HepG2 (cell line): ENCODE data around the gene BCL2L13. TPM values are rescaled to one million over a fixed set of nuclear protein-coding genes. Genes with fewer than 3 reads are reported as not detected.

Experiments
- ATAC-seq: fragments of 200-7000 bp; cut with Tn5 transposase; 3 replicates; pipeline ENCODE4 v1.9.1; 2020; ENCODE audit warnings: mild to moderate bottlenecking, moderate library complexity
- BruUV-seq: library from RNA; stranded (reverse); fragments of 400-500 nt; replicated peaks from 2 replicates; lab custom pipeline; 2021; lab: Mats Ljungman, UMichigan
- CTCF ChIA-PET: fragments of 300-600 bp; formaldehyde crosslinking; extraction: SDS; loops from one replicate; lab custom pipeline; 2021; ENCODE audit warnings: low total read pairs, inconsistent platforms, low intra/inter-chr PET ratio; lab: Yijun Ruan, JAX
- POLR2A ChIA-PET: fragments of 350-600 bp; sonication (Branson Sonifier 250); formaldehyde crosslinking; loops from one replicate; lab custom pipeline; 2020; ENCODE audit warnings: antibody characterized with exemption, inconsistent platforms; lab: Yijun Ruan, JAX
- DNase-seq: peaks from one replicate; pipeline ENCODE4 v3.0.0-alpha.2; 2015; ENCODE audit warnings: low spot score
- FAIRE-seq: peaks from 3 replicates; lab custom pipeline; 2011; peaks lifted over from hg19 to GRCh38; lab: Jason Lieb, UNC
- H2AFZ ChIP-seq: one replicate; pipeline ENCODE4 v1.6.1; 2011; ENCODE audit warnings: low read length, inconsistent platforms
- H3K27ac ChIP-seq: fragments of 300-600 bp; 3 replicates; pipeline ENCODE4 v1.8.0; 2011; ENCODE audit warnings: mixed run types, mild to moderate bottlenecking, mixed read lengths, low read length, inconsistent platforms; ENCODE audit not compliant: insufficient read depth; ENCODE audit errors: extremely low read length
- H3K27me3 ChIP-seq, 2 experiments: fragments of 200-600 bp in 1 of 2; 2 replicates in 1 of 2; 3 replicates in 1 of 2; pipeline versions ENCODE4 v1.6.0 to v1.8.0; 2011; ENCODE audit warnings: low read length in 2 of 2, mild to moderate bottlenecking in 2 of 2, moderate library complexity in 2 of 2, inconsistent platforms in 1 of 2; ENCODE audit not compliant: insufficient read depth in 2 of 2, control insufficient read depth in 1 of 2
- H3K36me3 ChIP-seq, 2 experiments: fragments of 200-600 bp in 1 of 2; replicated peaks in 1 of 2; 2 replicates in 1 of 2; 3 replicates in 1 of 2; pipeline versions ENCODE4 v1.5.1 to v1.8.0; 2011; ENCODE audit warnings: low read length in 2 of 2, inconsistent platforms in 1 of 2; ENCODE audit not compliant: insufficient read depth in 2 of 2, control insufficient read depth in 1 of 2
- H3K4me1 ChIP-seq: 2 replicates; pipeline ENCODE4 v1.5.1; 2012; ENCODE audit warnings: low read length, inconsistent platforms; ENCODE audit not compliant: insufficient read depth
- H3K4me2 ChIP-seq: 2 replicates; pipeline ENCODE4 v1.6.0; 2011; ENCODE audit warnings: low read depth, low read length, inconsistent platforms
- H3K4me3 ChIP-seq, 3 experiments: fragments of 200-600 bp in 1 of 3; sonication (generic), shearing (Covaris generic) in 1 of 3; replicated peaks in 1 of 3; 2 replicates each; pipeline ENCODE4 v1.5.1; 2011 to 2016; ENCODE audit warnings: low read length in 3 of 3, inconsistent platforms in 2 of 3, low read depth in 2 of 3, mild to moderate bottlenecking in 2 of 3, control low read depth in 1 of 3, mixed read lengths in 1 of 3; ENCODE audit not compliant: insufficient read depth in 1 of 3
- H3K79me2 ChIP-seq: one replicate; pipeline ENCODE4 v1.6.1; 2011; ENCODE audit warnings: low read length, inconsistent platforms; ENCODE audit not compliant: insufficient read depth
- H3K9ac ChIP-seq: 2 replicates; pipeline ENCODE4 v1.6.0; 2011; ENCODE audit warnings: mild to moderate bottlenecking, low read depth, low read length, inconsistent platforms; ENCODE audit not compliant: insufficient read depth
- H3K9me3 ChIP-seq: 2 replicates; pipeline ENCODE4 v1.5.1; 2012; ENCODE audit warnings: mild to moderate bottlenecking, low read length
- H4K20me1 ChIP-seq: 2 replicates; pipeline ENCODE4 v1.6.0; 2011; ENCODE audit warnings: inconsistent platforms, mild to moderate bottlenecking, low read length, moderate library complexity; ENCODE audit not compliant: insufficient read depth
- ESRRA ChIP-seq: sonication (generic); formaldehyde crosslinking; IDR thresholded peaks from 2 replicates; pipeline ENCODE4 v1.5.1; 2020; ENCODE audit warnings: mild to moderate bottlenecking, low read depth, missing genetic modification reagents
- HNF4A ChIP-seq: sonication (generic); formaldehyde crosslinking; IDR thresholded peaks from 2 replicates; pipeline ENCODE4 v1.4.0; 2020; ENCODE audit warnings: missing genetic modification reagents
- HNF4G ChIP-seq, 2 experiments: sonication (generic) in 1 of 2; formaldehyde crosslinking in 1 of 2; IDR thresholded peaks; 2 replicates each; pipeline versions ENCODE4 v1.4.0 to v1.6.1; 2011 to 2020; ENCODE audit warnings: borderline replicate concordance in 2 of 2, low read depth in 2 of 2, mild to moderate bottlenecking in 2 of 2, low read length in 1 of 2, missing genetic modification reagents in 1 of 2, moderate library complexity in 1 of 2
- ZNF367 ChIP-seq: sonication (generic); formaldehyde crosslinking; IDR thresholded peaks from 2 replicates; pipeline ENCODE4 v1.4.0; 2020; ENCODE audit warnings: missing genetic modification reagents, borderline replicate concordance
- ZNF589 ChIP-seq: sonication (generic); formaldehyde crosslinking; conservative IDR thresholded peaks from 2 replicates; pipeline ENCODE4 v1.8.0; 2022; ENCODE audit warnings: mild to moderate bottlenecking, moderate library complexity, missing genetic modification reagents
- ZNF850 ChIP-seq: sonication (generic); formaldehyde crosslinking; conservative IDR thresholded peaks from 2 replicates; pipeline ENCODE4 v1.9.0; 2021; ENCODE audit warnings: mild to moderate bottlenecking, missing genetic modification reagents
- WGBS: methylation state at CpG from one replicate; pipeline ENCODE4 v1.1.6; 2017; ENCODE audit warnings: low lambda C conversion rate; 5-methylcytosine and 5-hydroxymethylcytosine counted together
- in situ Hi-C: cut with HindIII; loops from 2 replicates; pipeline ENCODE4 v1.10.0; 2017; ENCODE audit warnings: low pct_unique_long_range_greater_than_20kb; ENCODE audit not compliant: extremely low pct_ligation_motif_present
- intact Hi-C: fragments of 100-400 bp; cut with micrococcal nuclease; formaldehyde crosslinking; loops from one replicate; pipeline ENCODE4 v1.10.0; 2022; ENCODE audit not compliant: unreplicated experiment
- polyA plus RNA-seq, 8 experiments: library from polyadenylated mRNA; depleted of rRNA in 3 of 8; stranded (reverse) in 7 of 8; unstranded in 1 of 8; fragments of >200 nt; fragmentation: Illumina TruSeq in 4 of 8; extraction: Trizol in 4 of 8; gene quantifications; 2 replicates each; pipeline versions ENCODE4 v1.2.1 to v1.2.3, GENCODE V29; 2011 to 2016; ENCODE audit warnings: low read depth in 4 of 8, missing spikeins in 1 of 8, mixed read lengths in 1 of 8; ENCODE audit not compliant: insufficient read depth in 1 of 8
- total RNA-seq, 5 experiments: library from RNA; depleted of rRNA; stranded (reverse); fragments of >200 nt; fragmentation: Illumina TruSeq; extraction: Trizol; gene quantifications; 2 replicates each; pipeline ENCODE4 v1.2.3, GENCODE V29; 2016; ENCODE audit warnings: low read depth in 1 of 5
- TF ChIP-seq, protein P1 (sequence below): sonication (generic); formaldehyde crosslinking; IDR thresholded peaks from 2 replicates; pipeline ENCODE4 v1.4.0; 2020; ENCODE audit warnings: missing genetic modification reagents, low read depth, mild to moderate bottlenecking, borderline replicate concordance
- TF ChIP-seq, protein P2 (sequence below): sonication (generic); formaldehyde crosslinking; IDR thresholded peaks from 2 replicates; pipeline ENCODE4 v1.4.0; 2020; ENCODE audit warnings: mild to moderate bottlenecking, missing genetic modification reagents

The BCL2L13 gene
- total and polyA plus RNA-seq, 2 of the 13 experiments (the other 11 are each of a cell fraction or from before 2014, with no cell fraction given), result 13.5 to 14.6 TPM

DNA sequence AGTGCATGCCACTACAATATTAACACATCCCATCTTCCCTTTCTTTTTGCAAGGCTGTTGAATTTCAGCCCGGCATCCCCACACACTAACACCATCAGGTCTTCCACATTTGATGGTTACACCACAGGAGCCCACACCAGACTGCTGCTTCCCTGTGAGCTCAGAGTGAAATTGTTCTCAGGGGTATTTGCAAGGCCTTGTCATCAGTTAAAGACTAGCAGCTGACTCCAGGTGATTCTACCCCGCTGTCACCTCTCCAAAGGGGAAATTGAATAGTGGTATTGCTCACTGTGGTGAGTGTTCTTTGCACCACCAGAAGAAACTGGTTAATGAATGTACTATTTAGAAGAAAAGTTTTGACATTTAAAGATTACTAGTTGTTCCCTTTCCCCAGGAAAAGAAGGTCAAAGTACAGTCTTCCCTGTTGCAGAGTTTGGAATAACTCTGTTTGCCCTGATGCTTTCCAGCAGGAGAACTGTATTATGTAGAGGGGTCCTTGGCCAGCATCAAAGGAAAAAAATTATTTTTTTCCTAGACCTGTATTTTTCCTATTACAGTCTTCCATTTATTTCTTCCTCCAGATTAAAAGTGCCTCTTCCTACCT, 93.8 kb downstream of the BCL2L13 start:
- no peak overlapping the region for H3K4me2 ChIP-seq
- TF ChIP-seq ZNF367 (CRISPR knock-in tag) (no peak), HNF4G (IDR thresholded peaks at IDR 0.05; ENCODE audit: borderline replicate concordance, low read depth, low read length) (0 out of 2 replicates have a peak, but pooled peaks have one; percentile 20), HNF4G (CRISPR knock-in tag; IDR thresholded peaks at IDR 0.05; ENCODE audit: borderline replicate concordance, low read depth) (no peak), HNF4A (CRISPR knock-in tag) (0 out of 2 replicates have a peak, but pooled peaks have one; percentile 26)
- POLR2A ChIA-PET, result no interaction called here
- DNase-seq (no peak), FAIRE-seq (no peak), ATAC-seq (peak; percentile 62)
- CTCF ChIA-PET, result no interaction called here
- 68% methylated on average over 2 of the region's 2 CpGs for WGBS
- in situ Hi-C loops (no loop called here), intact Hi-C loops (no loop called here)
- no peak overlapping the region for H3K4me3 ChIP-seq
- no peaks in the 10 kb centered on the region for H3K79me2 ChIP-seq
- peaks cover 27% of the 10 kb centered on the region for H3K4me1 ChIP-seq
- no peaks in the 10 kb centered on the region for H3K27me3 ChIP-seq
- H2AFZ ChIP-seq, result no peak overlapping the region
- H3K9ac ChIP-seq, result no peak overlapping the region
- H3K36me3 ChIP-seq, result peaks cover 6 to 33% of the 10 kb centered on the region in 2 experiments; a peak in 4 of 5 replicates
- H3K9me3 ChIP-seq, result no peaks in the 10 kb centered on the region
- H4K20me1 ChIP-seq, result no peaks in the 10 kb centered on the region
- peak overlapping the region; percentile 9 for H3K27ac ChIP-seq
- TSS peak; percentile 38 for BruUV-seq

DNA sequence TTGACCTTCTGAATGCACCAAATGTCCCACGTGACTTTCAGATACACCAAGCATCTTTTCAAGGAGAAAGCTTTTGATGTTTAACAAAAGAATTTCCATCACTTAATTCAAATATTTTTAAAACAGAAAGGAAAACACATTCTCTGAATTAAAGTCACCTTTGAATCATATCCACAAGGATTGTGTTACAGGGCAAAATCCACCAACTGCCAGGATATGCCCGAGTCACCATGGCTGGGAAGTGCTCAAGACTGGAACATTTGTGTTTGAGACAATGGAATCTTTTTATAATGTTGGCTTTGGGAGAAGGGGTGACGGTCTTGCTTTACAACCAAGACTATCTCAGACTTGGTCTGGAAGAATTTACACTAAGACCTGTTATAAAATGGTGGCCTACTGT, 94.9 kb downstream of the BCL2L13 start:
- FAIRE-seq, result no peak
- BruUV-seq, result no TSS peak

More for the DNA sequence above, 94.9 kb downstream of the BCL2L13 start:
- 63% methylated on average over 3 of the region's 3 CpGs for WGBS
- H3K4me2 ChIP-seq, result no peak overlapping the region
- intact Hi-C loops, result no loop called here
- no peaks in the 10 kb centered on the region for H3K27me3 ChIP-seq
- no peaks in the 10 kb centered on the region for H3K9me3 ChIP-seq
- peaks cover 10 to 34% of the 10 kb centered on the region in 2 experiments; a peak in 4 of 5 replicates for H3K36me3 ChIP-seq
- no peak overlapping the region for H3K9ac ChIP-seq
- H3K4me3 ChIP-seq, result no peak overlapping the region
- ATAC-seq, result no peak
- H3K27ac ChIP-seq, result no peak overlapping the region
- peaks cover 27% of the 10 kb centered on the region for H3K4me1 ChIP-seq
- no peak overlapping the region for H2AFZ ChIP-seq
- no peaks in the 10 kb centered on the region for H4K20me1 ChIP-seq
- DNase-seq, result no peak
- ChIA-PET POLR2A (no interaction called here), CTCF (no interaction called here)
- H3K79me2 ChIP-seq, result no peaks in the 10 kb centered on the region
- TF ChIP-seq ZNF850 (no peak), ZNF589 (CRISPR knock-in tag) (no peak), ESRRA (CRISPR knock-in tag) (no peak)
- TF ChIP-seq, protein P1, sequence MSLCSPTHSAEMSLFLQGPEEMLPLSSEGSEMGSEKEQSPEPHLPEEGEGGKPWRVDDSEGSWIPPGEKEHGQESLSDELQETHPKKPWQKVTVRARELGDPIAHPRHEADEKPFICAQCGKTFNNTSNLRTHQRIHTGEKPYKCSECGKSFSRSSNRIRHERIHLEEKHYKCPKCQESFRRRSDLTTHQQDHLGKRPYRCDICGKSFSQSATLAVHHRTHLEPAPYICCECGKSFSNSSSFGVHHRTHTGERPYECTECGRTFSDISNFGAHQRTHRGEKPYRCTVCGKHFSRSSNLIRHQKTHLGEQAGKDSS (CRISPR knock-in tag), result no peak
- TF ChIP-seq, protein P2, sequence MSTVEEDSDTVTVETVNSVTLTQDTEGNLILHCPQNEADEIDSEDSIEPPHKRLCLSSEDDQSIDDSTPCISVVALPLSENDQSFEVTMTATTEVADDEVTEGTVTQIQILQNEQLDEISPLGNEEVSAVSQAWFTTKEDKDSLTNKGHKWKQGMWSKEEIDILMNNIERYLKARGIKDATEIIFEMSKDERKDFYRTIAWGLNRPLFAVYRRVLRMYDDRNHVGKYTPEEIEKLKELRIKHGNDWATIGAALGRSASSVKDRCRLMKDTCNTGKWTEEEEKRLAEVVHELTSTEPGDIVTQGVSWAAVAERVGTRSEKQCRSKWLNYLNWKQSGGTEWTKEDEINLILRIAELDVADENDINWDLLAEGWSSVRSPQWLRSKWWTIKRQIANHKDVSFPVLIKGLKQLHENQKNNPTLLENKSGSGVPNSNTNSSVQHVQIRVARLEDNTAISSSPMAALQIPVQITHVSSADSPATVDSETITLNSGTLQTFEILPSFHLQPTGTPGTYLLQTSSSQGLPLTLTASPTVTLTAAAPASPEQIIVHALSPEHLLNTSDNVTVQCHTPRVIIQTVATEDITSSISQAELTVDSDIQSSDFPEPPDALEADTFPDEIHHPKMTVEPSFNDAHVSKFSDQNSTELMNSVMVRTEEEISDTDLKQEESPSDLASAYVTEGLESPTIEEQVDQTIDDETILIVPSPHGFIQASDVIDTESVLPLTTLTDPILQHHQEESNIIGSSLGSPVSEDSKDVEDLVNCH (CRISPR knock-in tag), result no peak
- in situ Hi-C loops, result no loop called here
